Neural crest cell (in vitro differentiated cells): ENCODE results near the gene PRDM10. TPM values are rescaled to one million over a fixed set of nuclear protein-coding genes. Genes with fewer than 3 reads are reported as not detected.
A peak's percentile ranks its signal among the peaks of the same experiment; 100 is the strongest.

ENCODE experiments used
- DNase-seq: peaks from one replicate; pipeline ENCODE4 v3.0.0; 2021; ENCODE audit warnings: low read depth, mixed read lengths, low spot score
- H3K27ac Mint-ChIP-seq: one replicate; pipeline ENCODE4 v1.8.0; 2021; ENCODE audit warnings: mild to moderate bottlenecking, mixed read lengths; ENCODE audit not compliant: unreplicated experiment
- H3K27me3 Mint-ChIP-seq: 2 replicates; pipeline ENCODE4 v1.8.0; 2021; ENCODE audit warnings: low read depth, mild to moderate bottlenecking, mixed read lengths
- H3K36me3 Mint-ChIP-seq: 2 replicates; pipeline ENCODE4 v1.8.0; 2021; ENCODE audit warnings: low read depth, mild to moderate bottlenecking, mixed read lengths
- H3K4me1 Mint-ChIP-seq: 2 replicates; pipeline ENCODE4 v1.8.0; 2021; ENCODE audit warnings: mixed read lengths
- H3K4me3 Mint-ChIP-seq: one replicate; pipeline ENCODE4 v1.8.0; 2021; ENCODE audit warnings: mild to moderate bottlenecking, mixed read lengths
- H3K9me3 Mint-ChIP-seq: 2 replicates; pipeline ENCODE4 v1.8.0; 2021; ENCODE audit warnings: mixed read lengths
- total RNA-seq: library from RNA; stranded (reverse); gene quantifications from 2 replicates; pipeline ENCODE4 v1.2.1, GENCODE V29; 2021
- TF ChIP-seq, protein P1 (sequence below): fragments of 200-600 bp; sonication (generic); conservative IDR thresholded peaks from 2 replicates; pipeline ENCODE4 v1.5.0; 2021; ENCODE audit warnings: antibody characterized with exemption, mild to moderate bottlenecking

The PRDM10 gene
- total RNA-seq, 1 donor from 2014 or later = 18.5 TPM

DNA sequence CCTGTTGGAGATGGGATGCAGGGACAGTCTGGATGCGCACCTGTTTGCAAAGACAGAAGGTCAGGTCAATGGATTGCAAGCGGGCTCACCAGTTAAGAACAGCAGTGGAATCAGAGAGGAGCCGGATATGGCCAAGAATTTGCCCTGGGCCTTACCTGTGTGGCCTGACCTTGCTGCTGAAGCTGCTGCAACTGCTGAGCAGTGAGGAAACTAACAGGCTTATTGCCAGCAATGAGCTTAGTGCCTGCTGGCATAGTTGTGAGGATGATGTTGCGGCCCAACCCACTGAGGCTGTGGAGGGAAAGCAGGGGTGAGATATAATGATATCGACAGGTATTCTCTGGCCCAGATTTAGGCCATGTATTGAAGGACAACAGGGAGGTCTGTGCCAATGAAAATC is 137.8 kb downstream of the PRDM10 start:
- Mint-ChIP-seq H3K4me1 (peaks cover 9% of the 10 kb centered on the region), H3K9me3 (no peaks in the 10 kb centered on the region), H3K27me3 (no peaks in the 10 kb centered on the region), H3K36me3 (peaks cover 35% of the 10 kb centered on the region), H3K4me3 (no peak overlapping the region), H3K27ac (no peak overlapping the region)
- TF ChIP-seq, protein P1, sequence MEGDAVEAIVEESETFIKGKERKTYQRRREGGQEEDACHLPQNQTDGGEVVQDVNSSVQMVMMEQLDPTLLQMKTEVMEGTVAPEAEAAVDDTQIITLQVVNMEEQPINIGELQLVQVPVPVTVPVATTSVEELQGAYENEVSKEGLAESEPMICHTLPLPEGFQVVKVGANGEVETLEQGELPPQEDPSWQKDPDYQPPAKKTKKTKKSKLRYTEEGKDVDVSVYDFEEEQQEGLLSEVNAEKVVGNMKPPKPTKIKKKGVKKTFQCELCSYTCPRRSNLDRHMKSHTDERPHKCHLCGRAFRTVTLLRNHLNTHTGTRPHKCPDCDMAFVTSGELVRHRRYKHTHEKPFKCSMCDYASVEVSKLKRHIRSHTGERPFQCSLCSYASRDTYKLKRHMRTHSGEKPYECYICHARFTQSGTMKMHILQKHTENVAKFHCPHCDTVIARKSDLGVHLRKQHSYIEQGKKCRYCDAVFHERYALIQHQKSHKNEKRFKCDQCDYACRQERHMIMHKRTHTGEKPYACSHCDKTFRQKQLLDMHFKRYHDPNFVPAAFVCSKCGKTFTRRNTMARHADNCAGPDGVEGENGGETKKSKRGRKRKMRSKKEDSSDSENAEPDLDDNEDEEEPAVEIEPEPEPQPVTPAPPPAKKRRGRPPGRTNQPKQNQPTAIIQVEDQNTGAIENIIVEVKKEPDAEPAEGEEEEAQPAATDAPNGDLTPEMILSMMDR = no peak
- DNase-seq = no peak

DNA sequence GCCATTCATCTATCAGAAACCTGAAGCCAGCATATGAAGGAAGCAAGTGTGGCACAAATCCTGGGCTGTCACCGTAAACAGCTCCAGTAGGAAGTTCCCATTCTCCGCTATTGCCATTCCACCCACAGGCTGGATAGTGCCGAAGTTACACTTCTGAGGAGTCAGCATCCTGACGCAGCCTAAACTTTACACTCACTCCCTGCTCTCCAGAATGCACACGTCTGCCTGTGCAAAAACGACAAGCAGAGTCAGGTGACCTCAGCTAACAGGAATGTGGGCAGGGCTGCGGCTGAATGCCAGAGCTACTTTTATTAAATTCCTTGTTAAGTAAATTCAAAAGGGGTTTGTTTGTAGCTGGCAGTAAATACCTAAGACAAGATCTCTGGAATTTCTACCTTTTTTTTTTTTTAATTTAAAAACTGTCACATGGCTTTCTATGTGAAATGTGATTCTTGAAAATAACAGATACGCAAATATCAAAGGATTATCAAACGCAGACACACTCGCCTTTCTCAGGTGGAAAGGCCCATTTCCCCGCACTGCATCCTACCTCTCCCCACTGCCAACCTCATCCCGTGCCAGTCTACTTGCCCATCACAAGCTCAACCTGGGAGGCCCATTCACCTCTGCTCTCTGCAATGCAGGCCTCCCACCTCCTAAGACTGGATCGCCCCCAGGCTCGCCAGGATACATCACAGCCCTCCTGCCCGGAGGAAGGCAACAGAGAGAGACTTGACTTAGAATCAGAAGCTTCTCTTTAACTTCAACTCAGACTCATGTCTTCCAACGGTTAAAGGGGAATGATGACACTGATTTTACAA is 140.7 kb downstream of the PRDM10 start:
- Mint-ChIP-seq H3K27ac (peak overlapping the region; percentile 80), H3K36me3 (peaks cover 32% of the 10 kb centered on the region), H3K27me3 (no peaks in the 10 kb centered on the region), H3K4me1 (peaks cover 9% of the 10 kb centered on the region), H3K4me3 (no peak overlapping the region), H3K9me3 (no peaks in the 10 kb centered on the region)
- TF ChIP-seq, protein P1 = no peak
- no peak for DNase-seq

DNA sequence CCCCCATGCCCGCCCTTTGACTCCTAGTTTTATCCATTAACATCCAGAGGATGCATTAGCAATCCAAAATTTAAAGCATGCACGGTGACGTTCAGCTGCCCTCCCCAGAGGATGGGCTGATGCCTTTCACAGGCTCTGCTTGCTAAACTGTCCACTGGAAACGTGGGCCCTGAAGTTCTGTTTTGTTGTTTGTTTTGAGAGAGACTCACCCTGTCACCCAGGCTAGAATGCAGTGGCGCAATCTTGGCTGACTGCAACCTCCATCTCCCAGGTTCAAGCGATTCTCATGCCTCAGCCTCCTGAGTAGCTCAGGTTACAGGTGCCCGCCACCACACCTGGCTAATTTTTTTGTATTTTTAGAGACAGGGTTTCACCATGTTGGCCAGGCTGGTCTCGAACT is 146.6 kb downstream of the PRDM10 start:
- no peaks in the 10 kb centered on the region for H3K27me3 Mint-ChIP-seq
- no peaks in the 10 kb centered on the region for H3K36me3 Mint-ChIP-seq
- DNase-seq = no peak
- no peaks in the 10 kb centered on the region for H3K4me1 Mint-ChIP-seq
- no peak overlapping the region for H3K27ac Mint-ChIP-seq
- no peaks in the 10 kb centered on the region for H3K9me3 Mint-ChIP-seq
- TF ChIP-seq, protein P1 = no peak
- no peak overlapping the region for H3K4me3 Mint-ChIP-seq

DNA sequence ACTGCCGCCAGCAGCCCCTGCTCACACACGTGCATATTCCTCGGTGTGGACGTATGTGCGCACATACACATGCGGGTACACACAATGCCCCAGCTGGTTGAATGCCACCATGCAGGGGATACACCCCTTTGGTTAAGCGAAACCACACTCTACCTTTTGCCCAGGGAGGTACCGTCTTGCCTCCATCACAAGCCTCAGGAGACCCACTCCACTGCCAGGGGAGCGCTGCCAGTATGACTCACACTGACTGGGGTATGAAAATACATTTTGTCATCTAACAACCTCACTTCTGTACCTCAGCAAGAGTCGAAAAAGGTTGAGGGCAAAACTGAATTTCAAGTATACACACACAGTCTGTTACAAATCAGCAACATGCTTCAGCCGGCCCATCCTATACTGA is 147.5 kb downstream of the PRDM10 start:
- Mint-ChIP-seq H3K27me3 (no peaks in the 10 kb centered on the region), H3K4me1 (no peaks in the 10 kb centered on the region), H3K36me3 (no peaks in the 10 kb centered on the region), H3K27ac (no peak overlapping the region), H3K4me3 (no peak overlapping the region), H3K9me3 (no peaks in the 10 kb centered on the region)
- DNase-seq = no peak
- TF ChIP-seq, protein P1 = no peak

DNA sequence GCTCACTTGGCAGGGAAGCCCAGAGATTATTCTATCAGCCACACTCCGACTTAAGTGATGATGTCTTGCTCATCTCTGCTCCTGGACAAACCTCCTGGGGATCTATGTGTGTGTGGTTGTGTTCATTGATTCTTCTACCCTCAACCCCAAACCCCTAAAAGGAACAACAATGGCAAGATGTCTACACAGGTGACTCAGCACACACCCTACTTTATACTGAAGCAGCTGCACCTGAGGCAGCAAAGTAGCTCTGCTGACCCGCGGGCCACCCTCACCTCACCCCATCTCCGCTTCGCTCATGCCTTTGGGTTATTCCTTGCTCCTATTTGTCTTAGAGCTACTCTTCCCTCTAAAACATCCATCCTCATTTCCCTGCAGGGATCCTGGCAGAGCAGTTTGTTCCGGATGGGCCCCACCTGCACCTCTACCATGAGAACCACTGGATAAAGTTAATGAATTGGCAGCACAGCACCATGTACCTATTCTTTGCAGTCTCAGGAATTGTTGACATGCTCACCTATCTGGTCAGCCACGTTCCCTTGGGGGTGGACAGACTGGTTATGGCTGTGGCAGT is 148.3 kb downstream of the PRDM10 start:
- TF ChIP-seq, protein P1 = no peak
- Mint-ChIP-seq H3K36me3 (no peaks in the 10 kb centered on the region), H3K27ac (no peak overlapping the region), H3K4me1 (no peaks in the 10 kb centered on the region), H3K9me3 (no peaks in the 10 kb centered on the region), H3K27me3 (no peaks in the 10 kb centered on the region), H3K4me3 (no peak overlapping the region)
- DNase-seq = no peak
